GM23338 (cell line): ENCODE measurements around the gene NFATC1. TPM values are rescaled to one million over a fixed set of nuclear protein-coding genes. Genes with fewer than 3 reads are reported as not detected.

Experiments used
- ATAC-seq: fragments of 200-7000 bp; cut with Tn5 transposase; 3 replicates; pipeline ENCODE4 v1.9.1; 2020
- DNase-seq: peaks from one replicate; pipeline ENCODE4 v3.0.0-alpha.2; 2015; ENCODE audit warnings: low spot score
- H2AFZ ChIP-seq: fragments of 200-600 bp; sonication (generic); 2 replicates; pipeline ENCODE4 v1.8.0; 2016; ENCODE audit warnings: antibody characterized with exemption, mild to moderate bottlenecking, moderate library complexity
- H3F3A ChIP-seq: fragments of 200-600 bp; sonication (generic); replicated peaks from 2 replicates; pipeline ENCODE4 v1.8.0; 2017; ENCODE audit warnings: antibody characterized with exemption, mixed run types, low read depth
- H3K27ac ChIP-seq: fragments of 200-600 bp; sonication (generic); 2 replicates; pipeline ENCODE4 v1.6.1; 2016; ENCODE audit warnings: low read depth
- H3K27me3 ChIP-seq: fragments of 200-600 bp; sonication (generic); 2 replicates; pipeline ENCODE4 v1.8.0; 2016; ENCODE audit warnings: mild to moderate bottlenecking, mixed run types, moderate library complexity; ENCODE audit not compliant: insufficient read depth
- H3K36me3 ChIP-seq: fragments of 200-600 bp; sonication (generic); 2 replicates; pipeline ENCODE4 v1.8.0; 2016; ENCODE audit warnings: mild to moderate bottlenecking; ENCODE audit not compliant: insufficient read depth
- H3K4me1 ChIP-seq: fragments of 200-600 bp; sonication (generic); 2 replicates; pipeline ENCODE4 v1.8.0; 2016; ENCODE audit warnings: mild to moderate bottlenecking, moderate library complexity; ENCODE audit not compliant: insufficient read depth
- H3K4me2 ChIP-seq: fragments of 200-600 bp; sonication (generic); 2 replicates; pipeline ENCODE4 v1.7.1; 2017; ENCODE audit warnings: mixed run types
- H3K4me3 ChIP-seq: fragments of 200-600 bp; sonication (generic); 2 replicates; pipeline ENCODE4 v1.6.1; 2016; ENCODE audit warnings: mixed run types
- H3K79me2 ChIP-seq: fragments of 200-600 bp; sonication (generic); replicated peaks from 2 replicates; pipeline ENCODE4 v1.8.0; 2017; ENCODE audit warnings: mild to moderate bottlenecking; ENCODE audit not compliant: insufficient read depth
- H3K9me2 ChIP-seq: fragments of 200-600 bp; sonication (generic); 2 replicates; pipeline ENCODE4 v1.8.0; 2017; ENCODE audit not compliant: insufficient read depth
- H4K20me1 ChIP-seq: fragments of 200-600 bp; sonication (generic); replicated peaks from 2 replicates; pipeline ENCODE4 v1.8.0; 2017; ENCODE audit warnings: mild to moderate bottlenecking; ENCODE audit not compliant: insufficient read depth
- H3K27ac Mint-ChIP-seq: 2 replicates; pipeline ENCODE4 v1.8.0; 2020; ENCODE audit warnings: inconsistent platforms, mild to moderate bottlenecking, moderate library complexity, mixed read lengths
- H3K27me3 Mint-ChIP-seq: 3 replicates; pipeline ENCODE4 v1.8.0; 2022; ENCODE audit warnings: low read depth, mild to moderate bottlenecking, moderate library complexity, mixed read lengths, inconsistent platforms; ENCODE audit not compliant: insufficient read depth, poor library complexity
- H3K36me3 Mint-ChIP-seq: 3 replicates; pipeline ENCODE4 v1.8.0; 2021; ENCODE audit warnings: low read depth, mild to moderate bottlenecking, inconsistent platforms, moderate library complexity, mixed read lengths
- H3K4me1 Mint-ChIP-seq: 3 replicates; pipeline ENCODE4 v1.8.0; 2020; ENCODE audit warnings: mild to moderate bottlenecking, inconsistent platforms, mixed read lengths
- H3K4me3 Mint-ChIP-seq: 3 replicates; pipeline ENCODE4 v1.8.0; 2021; ENCODE audit warnings: moderate library complexity, mild to moderate bottlenecking, inconsistent platforms, mixed read lengths
- H3K9me3 Mint-ChIP-seq: 3 replicates; pipeline ENCODE4 v1.8.0; 2020; ENCODE audit warnings: moderate library complexity, mild to moderate bottlenecking, inconsistent platforms, mixed read lengths
- CREB1 ChIP-seq: fragments of 250-450 bp; sonication (Bioruptor Pico); IDR thresholded peaks from 2 replicates; pipeline ENCODE4 v1.5.0; 2020; ENCODE audit warnings: low read depth, mild to moderate bottlenecking, moderate library complexity
- ETS1 ChIP-seq: IDR thresholded peaks from 2 replicates; pipeline ENCODE4 v1.6.1; 2016; ENCODE audit warnings: antibody characterized with exemption
- EZH2 ChIP-seq: fragments of 200-600 bp; sonication (generic); IDR thresholded peaks from one replicate; pipeline ENCODE4 v1.8.0; 2017; ENCODE audit warnings: antibody characterized with exemption, mild to moderate bottlenecking, low read depth; ENCODE audit not compliant: unreplicated experiment
- EZH2phosphoT487 ChIP-seq: fragments of 200-600 bp; sonication (generic); IDR thresholded peaks from one replicate; pipeline ENCODE4 v1.8.1; 2018; ENCODE audit warnings: antibody characterized with exemption; ENCODE audit not compliant: unreplicated experiment
- JUNB ChIP-seq: IDR thresholded peaks from one replicate; pipeline ENCODE4 v1.6.1; 2016; ENCODE audit warnings: antibody characterized with exemption; ENCODE audit not compliant: unreplicated experiment
- NANOG ChIP-seq: IDR thresholded peaks from 2 replicates; pipeline ENCODE4 v1.6.1; 2016; ENCODE audit warnings: antibody characterized with exemption, borderline replicate concordance
- POLR2AphosphoS5 ChIP-seq: IDR thresholded peaks from 2 replicates; pipeline ENCODE4 v1.6.1; 2016; ENCODE audit warnings: antibody characterized with exemption, low read depth
- REST ChIP-seq: IDR thresholded peaks from one replicate; pipeline ENCODE4 v1.6.1; 2018; ENCODE audit warnings: antibody characterized with exemption; ENCODE audit not compliant: unreplicated experiment
- STAT1 ChIP-seq: IDR thresholded peaks from one replicate; pipeline ENCODE4 v1.6.1; 2016; ENCODE audit warnings: antibody characterized with exemption; ENCODE audit not compliant: unreplicated experiment
- ZNF114 ChIP-seq: fragments of 250-450 bp; sonication (Bioruptor Pico); IDR thresholded peaks from 2 replicates; pipeline ENCODE4 v1.5.0; 2020; ENCODE audit warnings: mild to moderate bottlenecking, moderate library complexity
- ZNF331 ChIP-seq: fragments of 250-450 bp; sonication (Bioruptor Pico); IDR thresholded peaks from 2 replicates; pipeline ENCODE4 v1.5.0; 2020; ENCODE audit warnings: low read depth, mild to moderate bottlenecking, moderate library complexity
- ZNF462 ChIP-seq: fragments of 250-450 bp; sonication (Bioruptor Pico); IDR thresholded peaks from 2 replicates; pipeline ENCODE4 v1.5.0; 2020; ENCODE audit warnings: mild to moderate bottlenecking, moderate library complexity
- polyA plus RNA-seq: library from polyadenylated mRNA; unstranded; fragments of >200 nt; fragmentation: Nextera tagmentation; extraction: Ambion mirVana; gene quantifications from 2 replicates; pipeline ENCODE4 v1.2.1, GENCODE V29; 2016
- total RNA-seq: library from RNA; depleted of rRNA; stranded (reverse); fragments of >200 nt; shearing (Covaris generic); gene quantifications from 2 replicates; pipeline ENCODE4 v1.2.3, GENCODE V29; 2014

The NFATC1 gene
- total and polyA plus RNA-seq, 2 experiments from 2014 or later, result 3.9 to 6.4 TPM

- no peak for TF ChIP-seq ZNF462
Measured at GRCh38 chr18:79422783-79423165, 27.0 kb downstream of the NFATC1 start (continued).

GRCh38 chr18:79423211-79424007 is 27.7 kb downstream of the NFATC1 start:
- Histone ChIP-seq H3K36me3 (no peaks in the 10 kb centered on the region), H3K4me2 (no peak overlapping the region), H3K27ac (no peak overlapping the region), H3K4me1 (no peaks in the 10 kb centered on the region), H4K20me1 (no peaks in the 10 kb centered on the region), H3F3A (peaks cover 7% of the 10 kb centered on the region; the same call in 1 of the 2 replicates), H3K9me2 (no peaks in the 10 kb centered on the region), H3K4me3 (no peak overlapping the region), H3K27me3 (no peaks in the 10 kb centered on the region), H3K79me2 (no peaks in the 10 kb centered on the region), H2AFZ (no peak overlapping the region)
- ATAC-seq, result no peak
- H3K4me3 Mint-ChIP-seq, result no peak overlapping the region
- H3K9me3 Mint-ChIP-seq, result peaks cover 4% of the 10 kb centered on the region; the same call in 2 of the 3 replicates
- peaks cover 24% of the 10 kb centered on the region for H3K27me3 Mint-ChIP-seq
- peaks cover 13% of the 10 kb centered on the region; the same call in 2 of the 3 replicates for H3K4me1 Mint-ChIP-seq
- H3K27ac Mint-ChIP-seq, result no peak overlapping the region
- no peak for DNase-seq
- H3K36me3 Mint-ChIP-seq, result peaks cover 11% of the 10 kb centered on the region; the same call in 2 of the 3 replicates
- no peak for TF ChIP-seq EZH2phosphoT487
- TF ChIP-seq ZNF331 (CRISPR knock-in tag), result no peak
- no peak for TF ChIP-seq ZNF114 (CRISPR knock-in tag)
- no peak for TF ChIP-seq ETS1
- no peak for TF ChIP-seq POLR2AphosphoS5
- no peak for TF ChIP-seq JUNB
- TF ChIP-seq EZH2, result no peak
- TF ChIP-seq REST, result no peak
- no peak for TF ChIP-seq CREB1 (CRISPR knock-in tag)
- TF ChIP-seq STAT1, result no peak
- TF ChIP-seq NANOG, result no peak
